ENCODE measurements around the gene BCL2L11.

DNA sequence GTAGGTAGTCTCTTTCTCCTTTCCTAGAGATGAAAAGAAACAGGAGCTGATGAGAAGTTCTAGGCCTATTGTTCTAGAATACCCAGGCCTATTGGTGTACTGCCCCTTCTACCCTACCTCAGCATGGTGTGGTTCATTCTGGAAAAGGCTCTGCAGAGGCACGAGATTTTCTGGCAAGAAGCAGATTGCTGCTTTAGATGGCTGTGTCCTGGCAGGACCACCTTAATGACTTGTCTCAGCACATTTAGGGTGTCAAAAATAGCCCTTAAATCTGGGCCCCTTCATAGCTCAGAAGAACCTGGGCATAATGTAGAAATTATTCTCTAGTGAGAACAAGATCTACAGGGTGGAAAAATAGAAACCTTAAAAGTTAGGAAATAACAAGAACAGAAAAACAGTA lies 87.9 kb downstream of the BCL2L11 start:
- TF ChIP-seq, protein P1, sequence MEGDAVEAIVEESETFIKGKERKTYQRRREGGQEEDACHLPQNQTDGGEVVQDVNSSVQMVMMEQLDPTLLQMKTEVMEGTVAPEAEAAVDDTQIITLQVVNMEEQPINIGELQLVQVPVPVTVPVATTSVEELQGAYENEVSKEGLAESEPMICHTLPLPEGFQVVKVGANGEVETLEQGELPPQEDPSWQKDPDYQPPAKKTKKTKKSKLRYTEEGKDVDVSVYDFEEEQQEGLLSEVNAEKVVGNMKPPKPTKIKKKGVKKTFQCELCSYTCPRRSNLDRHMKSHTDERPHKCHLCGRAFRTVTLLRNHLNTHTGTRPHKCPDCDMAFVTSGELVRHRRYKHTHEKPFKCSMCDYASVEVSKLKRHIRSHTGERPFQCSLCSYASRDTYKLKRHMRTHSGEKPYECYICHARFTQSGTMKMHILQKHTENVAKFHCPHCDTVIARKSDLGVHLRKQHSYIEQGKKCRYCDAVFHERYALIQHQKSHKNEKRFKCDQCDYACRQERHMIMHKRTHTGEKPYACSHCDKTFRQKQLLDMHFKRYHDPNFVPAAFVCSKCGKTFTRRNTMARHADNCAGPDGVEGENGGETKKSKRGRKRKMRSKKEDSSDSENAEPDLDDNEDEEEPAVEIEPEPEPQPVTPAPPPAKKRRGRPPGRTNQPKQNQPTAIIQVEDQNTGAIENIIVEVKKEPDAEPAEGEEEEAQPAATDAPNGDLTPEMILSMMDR (IDR thresholded peaks at IDR 0.05) = no peak
- no peak for TF ChIP-seq POLR2AphosphoS5 (IDR thresholded peaks at IDR 0.05; ENCODE audit: insufficient read depth in 1 of 2, low read depth in 1 of 2)

All from vagina (tissue), 2 donors.